GM10248 (cell line): ENCODE results near the gene AP1G2.

ENCODE experiments used
- CTCF ChIA-PET: fragments of 300-600 bp; sonication (Branson Sonifier 250); formaldehyde crosslinking; extraction: SDS; loops from one replicate; lab custom pipeline; 2021; ENCODE audit warnings: antibody characterized with exemption; lab: Yijun Ruan, JAX
- POLR2A ChIA-PET: fragments of 350-650 bp; sonication (Branson Sonifier 250); formaldehyde crosslinking; extraction: SDS; loops from one replicate; lab custom pipeline; 2020; ENCODE audit warnings: antibody characterized with exemption; lab: Yijun Ruan, JAX
- DNase-seq: peaks from one replicate; pipeline ENCODE4 v3.0.0; 2012; ENCODE audit errors: extremely low spot score
- TF ChIP-seq, protein P1 (sequence below): IDR thresholded peaks from 2 replicates; pipeline ENCODE4 v1.5.1; 2012; ENCODE audit warnings: mild to moderate bottlenecking, low read depth; ENCODE audit errors: extremely low read depth, missing control alignments, control extremely low read depth

AP1G2 gene

GRCh38 chr14:23529016-23529415 is 38.6 kb downstream of the AP1G2 start:
- ChIA-PET POLR2A (no interaction called here), CTCF (interaction anchor here (1.0 to 3.6 kb wide), 6 partner anchors 11 to 49 kb away, joined by 3 to 20 read pairs (median 4); no protein-coding TSS in a partner anchor)
- DNase-seq: no peak
- TF ChIP-seq, protein P1, sequence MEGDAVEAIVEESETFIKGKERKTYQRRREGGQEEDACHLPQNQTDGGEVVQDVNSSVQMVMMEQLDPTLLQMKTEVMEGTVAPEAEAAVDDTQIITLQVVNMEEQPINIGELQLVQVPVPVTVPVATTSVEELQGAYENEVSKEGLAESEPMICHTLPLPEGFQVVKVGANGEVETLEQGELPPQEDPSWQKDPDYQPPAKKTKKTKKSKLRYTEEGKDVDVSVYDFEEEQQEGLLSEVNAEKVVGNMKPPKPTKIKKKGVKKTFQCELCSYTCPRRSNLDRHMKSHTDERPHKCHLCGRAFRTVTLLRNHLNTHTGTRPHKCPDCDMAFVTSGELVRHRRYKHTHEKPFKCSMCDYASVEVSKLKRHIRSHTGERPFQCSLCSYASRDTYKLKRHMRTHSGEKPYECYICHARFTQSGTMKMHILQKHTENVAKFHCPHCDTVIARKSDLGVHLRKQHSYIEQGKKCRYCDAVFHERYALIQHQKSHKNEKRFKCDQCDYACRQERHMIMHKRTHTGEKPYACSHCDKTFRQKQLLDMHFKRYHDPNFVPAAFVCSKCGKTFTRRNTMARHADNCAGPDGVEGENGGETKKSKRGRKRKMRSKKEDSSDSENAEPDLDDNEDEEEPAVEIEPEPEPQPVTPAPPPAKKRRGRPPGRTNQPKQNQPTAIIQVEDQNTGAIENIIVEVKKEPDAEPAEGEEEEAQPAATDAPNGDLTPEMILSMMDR: no peak

GRCh38 chr14:23528555-23528954 is 39.0 kb downstream of the AP1G2 start:
- ChIA-PET CTCF (interaction anchor here (0.9 to 3.6 kb wide), 6 partner anchors 11 to 49 kb away, joined by 3 to 20 read pairs (median 4); no protein-coding TSS in a partner anchor), POLR2A (no interaction called here)
- no peak for DNase-seq
- TF ChIP-seq, protein P1: no peak

- TF ChIP-seq, protein P1: no peak
- ChIA-PET POLR2A (no interaction called here), CTCF (interaction anchor here (0.7 to 1.9 kb wide), 5 partner anchors 8 to 35 kb away, joined by 3 to 5 read pairs (median 4); no protein-coding TSS in a partner anchor)
- DNase-seq: no peak
Observed at GRCh38 chr14:23525611-23526010, 42.0 kb downstream of the AP1G2 start.

DNA sequence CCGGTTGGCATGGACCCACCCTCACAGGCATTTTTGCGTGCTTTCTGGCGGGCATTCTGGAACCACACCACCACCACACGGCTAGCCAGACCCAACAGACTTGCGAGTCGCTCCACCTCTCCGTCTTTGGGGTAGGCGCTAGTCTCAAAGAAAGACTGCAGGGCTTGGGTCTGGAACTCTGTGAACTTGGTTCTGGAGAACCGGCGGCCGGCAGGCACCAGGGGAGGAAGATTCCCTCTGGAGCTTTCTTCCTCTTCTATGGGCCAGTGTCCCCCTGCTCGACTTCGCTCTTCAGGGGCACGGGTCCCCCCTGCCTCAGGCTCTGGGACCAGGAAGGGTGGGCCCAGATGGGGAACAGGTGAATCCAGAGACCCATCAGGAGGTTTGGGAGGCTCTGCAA is 42.6 kb downstream of the AP1G2 start:
- ChIA-PET CTCF (interaction anchor here (1.3 to 1.9 kb wide), 4 partner anchors 9 to 35 kb away, joined by 3 to 5 read pairs (median 4); no protein-coding TSS in a partner anchor), POLR2A (no interaction called here)
- DNase-seq: no peak
- TF ChIP-seq, protein P1: no peak

GRCh38 chr14:23523229-23524016 is 44.2 kb downstream of the AP1G2 start:
- no peak for DNase-seq
- ChIA-PET POLR2A (no interaction called here), CTCF (interaction anchor here (1.3 to 1.6 kb wide), 2 partner anchors 15 to 17 kb away, joined by 4 read pairs; no protein-coding TSS in a partner anchor)
- TF ChIP-seq, protein P1: no peak

- TF ChIP-seq, protein P1: no peak
- no peak for DNase-seq
- POLR2A ChIA-PET: no interaction called here
- CTCF ChIA-PET: interaction anchor here (1.0 to 1.6 kb wide), 4 partner anchors 15 to 48 kb away, joined by 3 to 5 read pairs (median 4); no protein-coding TSS in a partner anchor
Observed at GRCh38 chr14:23522643-23523198, 44.9 kb downstream of the AP1G2 start.
